Loucy (cell line): ENCODE data around the gene PACSIN3.

ENCODE experiments used
- CTCF ChIP-seq: fragments of 200-600 bp; sonication (generic); conservative IDR thresholded peaks from 2 replicates; pipeline ENCODE4 v1.5.1; 2014; ENCODE audit warnings: mild to moderate bottlenecking, antibody characterized with exemption, low read length
- EZH2phosphoT487 ChIP-seq: fragments of 200-600 bp; IDR thresholded peaks from 2 replicates; pipeline ENCODE4 v1.6.1; 2018; ENCODE audit warnings: antibody characterized with exemption, mild to moderate bottlenecking, moderate library complexity, borderline replicate concordance

- no peak for TF ChIP-seq CTCF
- no peak for TF ChIP-seq EZH2phosphoT487
Measured at GRCh38 chr11:47222696-47223095, 36.5 kb upstream of the PACSIN3 start.
